ENCODE measurements around the gene MORC4.

The MORC4 gene

GRCh38 chrX:107000013-107000515, at the start of gene MORC4:
Gene MORC4, minus strand, starts transcription at chrX:107000212. Its CDS starts 243 bp downstream, at chrX:106999969.
- peak within 1 kb of the TSS; percentile 70 for H3K4me3 ChIP-seq (ENCODE audit: low read length)
- H3K4me1 ChIP-seq (ENCODE audit: insufficient read depth, low read length), result no peaks in the 10 kb centered on the region
- H3K9me3 ChIP-seq (ENCODE audit: insufficient read depth, low read depth, low read length), result no peaks in the 10 kb centered on the region
- H3K9ac ChIP-seq (ENCODE audit: low read depth, low read length), result no peak within 1 kb of the TSS
- no peaks in the 10 kb centered on the region for H3K36me3 ChIP-seq (ENCODE audit: insufficient read depth, low read depth, low read length)
- no peak within 1 kb of the TSS for H3K27ac ChIP-seq (ENCODE audit: low read length)
- peaks cover 12% of the 10 kb centered on the region; the same call in 1 of the 2 replicates for H3K27me3 ChIP-seq (ENCODE audit: insufficient read depth, low read length)

- H3K9me3 ChIP-seq (ENCODE audit: insufficient read depth, low read depth, low read length), result no peaks in the 10 kb centered on the region
Observed at GRCh38 chrX:107047622-107048021, 47.6 kb upstream of the MORC4 start.

GRCh38 chrX:107029752-107030151, 29.7 kb upstream of the MORC4 start:
- Histone ChIP-seq H3K4me1 (ENCODE audit: insufficient read depth, low read length) (no peaks in the 10 kb centered on the region), H3K36me3 (ENCODE audit: insufficient read depth, low read depth, low read length) (no peaks in the 10 kb centered on the region), H3K9me3 (ENCODE audit: insufficient read depth, low read depth, low read length) (no peaks in the 10 kb centered on the region), H3K9ac (ENCODE audit: low read depth, low read length) (no peak overlapping the region), H3K27ac (ENCODE audit: low read length) (no peak overlapping the region), H3K27me3 (ENCODE audit: insufficient read depth, low read length) (no peaks in the 10 kb centered on the region), H3K4me3 (ENCODE audit: low read length) (no peak overlapping the region)

More at GRCh38 chrX:107047622-107048021, 47.6 kb upstream of the MORC4 start:
- H3K27me3 ChIP-seq (ENCODE audit: insufficient read depth, low read length), result no peaks in the 10 kb centered on the region
- H3K4me1 ChIP-seq (ENCODE audit: insufficient read depth, low read length), result no peaks in the 10 kb centered on the region
- no peak overlapping the region for H3K9ac ChIP-seq (ENCODE audit: low read depth, low read length)
- H3K36me3 ChIP-seq (ENCODE audit: insufficient read depth, low read depth, low read length), result no peaks in the 10 kb centered on the region
- H3K27ac ChIP-seq (ENCODE audit: low read length), result no peak overlapping the region
- no peak overlapping the region for H3K4me3 ChIP-seq (ENCODE audit: low read length)

- H3K9ac ChIP-seq (ENCODE audit: low read depth, low read length), result no peak overlapping the region
- no peaks in the 10 kb centered on the region for H3K9me3 ChIP-seq (ENCODE audit: insufficient read depth, low read depth, low read length)
- H3K4me1 ChIP-seq (ENCODE audit: insufficient read depth, low read length), result no peaks in the 10 kb centered on the region
- H3K4me3 ChIP-seq (ENCODE audit: low read length), result no peak overlapping the region
- H3K27me3 ChIP-seq (ENCODE audit: insufficient read depth, low read length), result no peaks in the 10 kb centered on the region
- H3K36me3 ChIP-seq (ENCODE audit: insufficient read depth, low read depth, low read length), result no peaks in the 10 kb centered on the region
- no peak overlapping the region for H3K27ac ChIP-seq (ENCODE audit: low read length)
Observed at GRCh38 chrX:107025545-107025944, 25.5 kb upstream of the MORC4 start.

- H3K27ac ChIP-seq (ENCODE audit: low read length), result no peak overlapping the region
- no peak overlapping the region for H3K9ac ChIP-seq (ENCODE audit: low read depth, low read length)
- H3K36me3 ChIP-seq (ENCODE audit: insufficient read depth, low read depth, low read length), result no peaks in the 10 kb centered on the region
- no peaks in the 10 kb centered on the region for H3K27me3 ChIP-seq (ENCODE audit: insufficient read depth, low read length)
- no peaks in the 10 kb centered on the region for H3K4me1 ChIP-seq (ENCODE audit: insufficient read depth, low read length)
- H3K4me3 ChIP-seq (ENCODE audit: low read length), result no peak overlapping the region
- no peaks in the 10 kb centered on the region for H3K9me3 ChIP-seq (ENCODE audit: insufficient read depth, low read depth, low read length)
Observed at GRCh38 chrX:107014936-107015335, 14.9 kb upstream of the MORC4 start.

- H3K27me3 ChIP-seq (ENCODE audit: insufficient read depth, low read length), result no peaks in the 10 kb centered on the region
- H3K4me3 ChIP-seq (ENCODE audit: low read length), result no peak overlapping the region
- H3K9ac ChIP-seq (ENCODE audit: low read depth, low read length), result no peak overlapping the region
- no peaks in the 10 kb centered on the region for H3K36me3 ChIP-seq (ENCODE audit: insufficient read depth, low read depth, low read length)
- no peaks in the 10 kb centered on the region for H3K4me1 ChIP-seq (ENCODE audit: insufficient read depth, low read length)
- no peaks in the 10 kb centered on the region for H3K9me3 ChIP-seq (ENCODE audit: insufficient read depth, low read depth, low read length)
- no peak overlapping the region for H3K27ac ChIP-seq (ENCODE audit: low read length)
Observed at GRCh38 chrX:107008034-107008433, 8.0 kb upstream of the MORC4 start.

- Histone ChIP-seq H3K4me1 (ENCODE audit: insufficient read depth, low read length) (no peaks in the 10 kb centered on the region), H3K36me3 (ENCODE audit: insufficient read depth, low read depth, low read length) (no peaks in the 10 kb centered on the region), H3K9ac (ENCODE audit: low read depth, low read length) (no peak overlapping the region), H3K27me3 (ENCODE audit: insufficient read depth, low read length) (peaks cover 12% of the 10 kb centered on the region; the same call in 1 of the 2 replicates), H3K27ac (ENCODE audit: low read length) (no peak overlapping the region), H3K9me3 (ENCODE audit: insufficient read depth, low read depth, low read length) (no peaks in the 10 kb centered on the region), H3K4me3 (ENCODE audit: low read length) (peak overlapping the region; percentile 70)
Observed at GRCh38 chrX:106999002-106999975, 723 bp downstream of the MORC4 start.

GRCh38 chrX:106997611-106998010, 2.4 kb downstream of the MORC4 start:
- no peak overlapping the region for H3K27ac ChIP-seq (ENCODE audit: low read length)
- H3K4me3 ChIP-seq (ENCODE audit: low read length), result no peak overlapping the region
- no peaks in the 10 kb centered on the region for H3K9me3 ChIP-seq (ENCODE audit: insufficient read depth, low read depth, low read length)
- no peak overlapping the region for H3K9ac ChIP-seq (ENCODE audit: low read depth, low read length)
- H3K27me3 ChIP-seq (ENCODE audit: insufficient read depth, low read length), result peaks cover 12% of the 10 kb centered on the region; the same call in 1 of the 2 replicates
- no peaks in the 10 kb centered on the region for H3K36me3 ChIP-seq (ENCODE audit: insufficient read depth, low read depth, low read length)
- H3K4me1 ChIP-seq (ENCODE audit: insufficient read depth, low read length), result no peaks in the 10 kb centered on the region

- Histone ChIP-seq H3K36me3 (ENCODE audit: insufficient read depth, low read depth, low read length) (no peaks in the 10 kb centered on the region), H3K4me1 (ENCODE audit: insufficient read depth, low read length) (no peaks in the 10 kb centered on the region)
Observed at GRCh38 chrX:106995678-106996077, 4.3 kb downstream of the MORC4 start.

GRCh38 chrX:106987488-106987887, 12.5 kb downstream of the MORC4 start:
- H3K9ac ChIP-seq (ENCODE audit: low read depth, low read length), result no peak overlapping the region
- H3K27me3 ChIP-seq (ENCODE audit: insufficient read depth, low read length), result no peaks in the 10 kb centered on the region
- H3K4me1 ChIP-seq (ENCODE audit: insufficient read depth, low read length), result no peaks in the 10 kb centered on the region
- H3K4me3 ChIP-seq (ENCODE audit: low read length), result no peak overlapping the region
- no peak overlapping the region for H3K27ac ChIP-seq (ENCODE audit: low read length)
- no peaks in the 10 kb centered on the region for H3K36me3 ChIP-seq (ENCODE audit: insufficient read depth, low read depth, low read length)
- H3K9me3 ChIP-seq (ENCODE audit: insufficient read depth, low read depth, low read length), result no peaks in the 10 kb centered on the region

More at GRCh38 chrX:106995678-106996077, 4.3 kb downstream of the MORC4 start:
- Histone ChIP-seq H3K9me3 (ENCODE audit: insufficient read depth, low read depth, low read length) (no peaks in the 10 kb centered on the region), H3K27me3 (ENCODE audit: insufficient read depth, low read length) (peaks cover 12% of the 10 kb centered on the region; the same call in 1 of the 2 replicates), H3K9ac (ENCODE audit: low read depth, low read length) (no peak overlapping the region), H3K27ac (ENCODE audit: low read length) (no peak overlapping the region), H3K4me3 (ENCODE audit: low read length) (no peak overlapping the region)

- H3K9ac ChIP-seq (ENCODE audit: low read depth, low read length), result no peak overlapping the region
- no peak overlapping the region for H3K27ac ChIP-seq (ENCODE audit: low read length)
- no peak overlapping the region for H3K4me3 ChIP-seq (ENCODE audit: low read length)
- no peaks in the 10 kb centered on the region for H3K4me1 ChIP-seq (ENCODE audit: insufficient read depth, low read length)
- H3K9me3 ChIP-seq (ENCODE audit: insufficient read depth, low read depth, low read length), result no peaks in the 10 kb centered on the region
- no peaks in the 10 kb centered on the region for H3K27me3 ChIP-seq (ENCODE audit: insufficient read depth, low read length)
- no peaks in the 10 kb centered on the region for H3K36me3 ChIP-seq (ENCODE audit: insufficient read depth, low read depth, low read length)
Observed at GRCh38 chrX:106980952-106981626, 18.9 kb downstream of the MORC4 start.
